ENCODE measurements around the gene ACTG1.

DNA sequence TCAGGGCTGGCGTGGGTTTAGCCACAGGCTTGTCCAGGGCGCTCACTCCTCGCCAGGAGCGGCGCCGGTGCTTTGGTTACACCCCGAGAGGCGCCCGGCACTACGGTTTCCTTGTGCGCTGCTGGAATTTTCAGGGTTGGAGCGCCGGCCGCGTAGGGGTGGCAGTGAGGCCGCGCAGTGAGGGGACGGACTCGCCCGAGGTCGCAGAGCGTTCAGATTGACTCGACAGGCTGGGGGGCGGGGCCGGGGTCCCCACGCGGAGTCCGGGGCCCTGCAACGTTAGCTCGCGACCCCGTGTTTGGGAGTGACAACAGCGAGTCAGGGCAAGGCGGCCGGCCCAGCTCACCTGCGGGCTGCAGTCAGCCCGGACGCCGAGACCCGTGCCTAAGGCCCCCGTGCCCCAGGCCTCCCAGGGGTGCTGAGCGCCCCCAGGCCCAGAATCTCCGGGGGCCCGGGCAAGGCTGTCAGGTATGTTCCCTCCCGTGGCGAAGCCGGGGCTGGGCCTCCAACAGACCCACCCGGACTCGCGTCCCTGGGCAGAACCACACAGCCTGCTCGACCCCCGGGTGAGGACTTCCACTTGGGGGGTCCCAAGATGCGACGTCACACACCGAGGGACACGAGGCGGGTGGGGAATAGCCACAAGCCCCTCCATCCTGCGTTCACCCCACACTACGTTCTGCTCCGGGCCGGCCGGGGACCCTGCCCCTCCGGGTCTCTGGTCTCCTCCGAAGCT is 1.3 kb upstream of the ACTG1 start:
- TF ChIP-seq, protein P1, sequence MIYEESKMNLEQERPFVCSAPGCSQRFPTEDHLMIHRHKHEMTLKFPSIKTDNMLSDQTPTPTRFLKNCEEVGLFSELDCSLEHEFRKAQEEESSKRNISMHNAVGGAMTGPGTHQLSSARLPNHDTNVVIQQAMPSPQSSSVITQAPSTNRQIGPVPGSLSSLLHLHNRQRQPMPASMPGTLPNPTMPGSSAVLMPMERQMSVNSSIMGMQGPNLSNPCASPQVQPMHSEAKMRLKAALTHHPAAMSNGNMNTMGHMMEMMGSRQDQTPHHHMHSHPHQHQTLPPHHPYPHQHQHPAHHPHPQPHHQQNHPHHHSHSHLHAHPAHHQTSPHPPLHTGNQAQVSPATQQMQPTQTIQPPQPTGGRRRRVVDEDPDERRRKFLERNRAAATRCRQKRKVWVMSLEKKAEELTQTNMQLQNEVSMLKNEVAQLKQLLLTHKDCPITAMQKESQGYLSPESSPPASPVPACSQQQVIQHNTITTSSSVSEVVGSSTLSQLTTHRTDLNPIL (CRISPR knock-in tag; IDR thresholded peaks at IDR 0.05; ENCODE audit: low read depth) = no peak
- TF ChIP-seq ZC3H10 (CRISPR knock-in tag; IDR thresholded peaks at IDR 0.05) (no peak), ZFP3 (CRISPR knock-in tag; IDR thresholded peaks at IDR 0.05) (no peak), RARB (CRISPR knock-in tag; IDR thresholded peaks at IDR 0.05) (no peak), ARNTL (CRISPR knock-in tag; IDR thresholded peaks at IDR 0.05; ENCODE audit: borderline replicate concordance, low read depth) (no peak), TOX (CRISPR knock-in tag; IDR thresholded peaks at IDR 0.05; ENCODE audit: borderline replicate concordance) (no peak), CSDC2 (CRISPR knock-in tag; IDR thresholded peaks at IDR 0.05) (no peak), OSR1 (CRISPR knock-in tag; IDR thresholded peaks at IDR 0.05) (no peak)
- TF ChIP-seq, protein P2, sequence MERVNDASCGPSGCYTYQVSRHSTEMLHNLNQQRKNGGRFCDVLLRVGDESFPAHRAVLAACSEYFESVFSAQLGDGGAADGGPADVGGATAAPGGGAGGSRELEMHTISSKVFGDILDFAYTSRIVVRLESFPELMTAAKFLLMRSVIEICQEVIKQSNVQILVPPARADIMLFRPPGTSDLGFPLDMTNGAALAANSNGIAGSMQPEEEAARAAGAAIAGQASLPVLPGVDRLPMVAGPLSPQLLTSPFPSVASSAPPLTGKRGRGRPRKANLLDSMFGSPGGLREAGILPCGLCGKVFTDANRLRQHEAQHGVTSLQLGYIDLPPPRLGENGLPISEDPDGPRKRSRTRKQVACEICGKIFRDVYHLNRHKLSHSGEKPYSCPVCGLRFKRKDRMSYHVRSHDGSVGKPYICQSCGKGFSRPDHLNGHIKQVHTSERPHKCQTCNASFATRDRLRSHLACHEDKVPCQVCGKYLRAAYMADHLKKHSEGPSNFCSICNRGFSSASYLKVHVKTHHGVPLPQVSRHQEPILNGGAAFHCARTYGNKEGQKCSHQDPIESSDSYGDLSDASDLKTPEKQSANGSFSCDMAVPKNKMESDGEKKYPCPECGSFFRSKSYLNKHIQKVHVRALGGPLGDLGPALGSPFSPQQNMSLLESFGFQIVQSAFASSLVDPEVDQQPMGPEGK (CRISPR knock-in tag; IDR thresholded peaks at IDR 0.05; ENCODE audit: borderline replicate concordance) = no peak
- TF ChIP-seq, protein P3, sequence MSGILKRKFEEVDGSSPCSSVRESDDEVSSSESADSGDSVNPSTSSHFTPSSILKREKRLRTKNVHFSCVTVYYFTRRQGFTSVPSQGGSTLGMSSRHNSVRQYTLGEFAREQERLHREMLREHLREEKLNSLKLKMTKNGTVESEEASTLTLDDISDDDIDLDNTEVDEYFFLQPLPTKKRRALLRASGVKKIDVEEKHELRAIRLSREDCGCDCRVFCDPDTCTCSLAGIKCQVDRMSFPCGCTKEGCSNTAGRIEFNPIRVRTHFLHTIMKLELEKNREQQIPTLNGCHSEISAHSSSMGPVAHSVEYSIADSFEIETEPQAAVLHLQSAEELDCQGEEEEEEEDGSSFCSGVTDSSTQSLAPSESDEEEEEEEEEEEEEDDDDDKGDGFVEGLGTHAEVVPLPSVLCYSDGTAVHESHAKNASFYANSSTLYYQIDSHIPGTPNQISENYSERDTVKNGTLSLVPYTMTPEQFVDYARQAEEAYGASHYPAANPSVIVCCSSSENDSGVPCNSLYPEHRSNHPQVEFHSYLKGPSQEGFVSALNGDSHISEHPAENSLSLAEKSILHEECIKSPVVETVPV (CRISPR knock-in tag; IDR thresholded peaks at IDR 0.05) = no peak
